ENCODE results near the gene STUM.

DNA sequence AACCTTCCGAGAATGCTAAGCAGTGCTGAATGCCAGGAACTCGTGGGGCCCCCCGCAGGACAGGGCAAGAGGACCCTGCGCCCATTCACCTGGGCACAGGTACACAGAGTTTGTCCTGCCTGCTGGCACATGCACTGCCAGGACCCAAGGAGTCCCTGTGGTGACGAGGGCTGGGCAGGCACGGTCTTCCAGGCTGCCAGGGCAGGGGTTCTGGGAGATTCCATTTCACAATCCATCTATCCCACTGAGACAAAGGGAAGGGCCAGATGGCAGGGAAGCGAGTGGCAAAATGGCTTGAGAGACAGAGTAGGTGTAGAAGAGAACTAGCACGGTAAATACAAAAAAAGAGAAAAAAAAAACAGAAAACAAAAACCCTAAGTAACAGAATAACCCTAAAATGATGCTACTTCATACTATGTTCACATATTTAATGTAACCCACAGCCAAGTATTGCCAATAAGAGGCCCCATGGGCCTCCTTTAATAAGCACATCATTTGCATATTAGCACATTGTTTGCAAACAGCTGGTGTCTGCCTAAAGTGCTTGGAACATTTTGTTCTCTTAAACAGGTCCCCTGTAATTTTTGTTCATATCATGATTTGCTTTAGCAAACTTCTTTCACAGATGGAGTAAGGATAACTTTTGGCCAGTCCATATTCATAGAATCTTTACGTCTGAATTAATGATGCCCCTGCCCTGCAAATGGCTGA is 83.8 kb downstream of the STUM start:
- TF ChIP-seq LEF1 (IDR thresholded peaks at IDR 0.05; ENCODE audit: borderline replicate concordance) (no peak), ZNF384 (IDR thresholded peaks at IDR 0.05) (no peak), TARDBP (IDR thresholded peaks at IDR 0.05) (no peak), CTBP1 (IDR thresholded peaks at IDR 0.05; ENCODE audit: borderline replicate concordance) (no peak), HDGF (IDR thresholded peaks at IDR 0.05; ENCODE audit: borderline replicate concordance) (no peak)

All from HEK293T (cell line).